ENCODE data around the gene GTPBP6.
A peak's percentile ranks its signal among the peaks of the same experiment; 100 is the strongest.
"Not testable (repeated sequence)": the region's sequence is repeated elsewhere in the genome, so short reads cannot be mapped to it uniquely, and the experiment has no call there.

GTPBP6 gene

DNA sequence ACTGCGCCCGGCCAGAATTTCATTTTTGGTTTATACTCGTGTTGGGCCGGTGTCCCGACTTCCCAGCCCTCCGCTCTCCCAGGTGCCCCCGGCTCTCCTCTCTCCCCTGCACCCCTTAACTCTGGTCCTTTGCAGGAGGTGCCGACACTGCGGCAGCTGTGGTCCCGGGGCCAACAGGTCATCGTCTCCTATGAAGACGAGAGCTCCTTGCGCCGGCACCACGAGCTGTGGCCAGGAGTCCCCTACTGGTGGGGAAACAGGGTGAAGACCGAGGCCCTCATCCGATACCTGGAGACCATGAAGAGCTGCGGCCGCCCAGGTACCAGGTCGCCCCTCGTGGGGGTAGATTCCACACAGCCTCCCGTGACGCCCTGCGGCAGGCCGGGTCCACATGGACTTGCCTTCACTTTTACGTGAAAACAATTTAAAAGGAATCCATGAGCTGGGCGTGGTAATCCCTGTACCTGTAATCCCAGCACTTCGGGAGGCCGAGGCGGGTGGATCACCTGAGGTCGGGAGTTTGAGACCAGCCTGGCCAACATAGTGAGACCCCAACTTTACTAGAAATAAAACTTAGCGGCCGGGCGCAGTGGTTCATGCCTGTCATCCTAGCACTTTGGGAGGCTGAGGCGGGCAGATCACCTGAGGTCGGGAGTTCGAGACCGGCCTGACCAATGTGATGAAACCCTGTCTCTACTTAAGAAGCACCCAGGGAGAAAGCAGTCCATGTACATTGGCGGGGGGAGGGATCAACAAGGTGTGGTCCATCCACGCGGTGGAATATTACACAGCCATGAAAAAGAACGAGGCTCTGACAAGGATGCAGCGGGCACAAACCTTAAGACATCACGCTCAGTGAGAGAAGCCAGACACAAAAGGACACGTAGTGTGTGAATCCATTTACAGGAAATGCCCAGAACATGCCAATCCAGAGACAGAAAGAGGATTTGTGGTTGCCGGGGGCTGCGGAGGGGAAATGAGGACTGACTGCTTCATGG, 25.4 kb downstream of the GTPBP6 start:
- DNase-seq (ENCODE audit: low read depth in 2 of 2, low spot score in 1 of 2), result no peak

DNA sequence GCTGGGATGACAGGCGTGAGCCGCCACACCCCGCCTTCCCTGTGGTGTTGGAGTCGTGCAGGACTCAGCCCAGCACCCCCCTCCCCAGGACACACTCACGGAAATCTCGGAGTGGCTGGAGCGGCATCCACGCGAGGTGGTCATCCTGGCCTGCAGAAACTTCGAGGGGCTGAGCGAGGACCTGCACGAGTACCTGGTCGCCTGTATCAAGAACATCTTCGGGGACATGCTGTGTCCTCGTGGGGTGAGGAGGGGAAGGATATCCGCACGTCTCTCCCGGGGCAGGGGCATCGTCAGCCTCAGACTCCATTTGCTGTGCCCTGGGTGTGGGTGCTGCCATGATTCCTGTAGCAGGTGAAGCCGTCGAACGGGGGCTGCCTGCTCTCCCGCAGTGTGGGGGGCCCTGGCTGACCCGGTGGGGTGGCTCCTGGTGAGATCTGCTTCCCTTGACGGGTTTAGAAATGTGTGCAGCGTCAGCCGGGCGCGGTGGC, 27.1 kb downstream of the GTPBP6 start:
- no peak for DNase-seq (ENCODE audit: low read depth in 2 of 2, low spot score in 1 of 2)

DNA sequence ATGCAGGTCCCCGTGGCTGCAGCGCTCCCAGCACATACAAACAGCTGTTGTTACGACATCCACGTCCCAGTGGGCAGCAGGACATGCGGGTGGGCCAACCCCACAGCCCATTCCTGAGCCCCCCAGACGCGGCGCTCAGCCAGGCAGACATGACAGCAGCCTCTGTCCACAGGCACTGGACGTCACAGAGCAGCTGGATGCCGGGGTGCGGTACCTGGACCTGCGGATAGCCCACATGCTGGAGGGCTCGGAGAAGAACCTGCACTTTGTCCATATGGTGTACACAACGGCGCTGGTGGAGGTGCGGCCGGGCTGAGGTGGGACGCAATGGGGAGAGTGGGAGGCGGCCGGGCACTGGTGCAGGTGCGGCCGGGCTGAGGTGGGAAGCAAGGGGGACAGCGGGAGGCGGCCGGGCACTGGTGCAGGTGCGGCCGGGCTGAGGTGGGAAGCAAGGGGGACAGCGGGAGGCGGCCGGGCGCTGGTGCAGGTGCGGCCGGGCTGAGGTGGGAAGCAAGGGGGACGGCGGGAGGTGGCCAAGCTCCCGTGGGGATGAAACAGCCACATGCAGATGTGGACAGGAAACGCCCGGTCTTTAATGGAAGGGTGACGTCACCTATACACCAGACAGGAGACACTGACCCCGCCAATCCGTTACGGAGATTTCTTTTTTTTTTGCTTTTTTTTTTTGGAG, 28.0 kb downstream of the GTPBP6 start:
- DNase-seq (ENCODE audit: low read depth in 2 of 2, low spot score in 1 of 2), result no peak

- DNase-seq (ENCODE audit: low read depth in 2 of 2, low spot score in 1 of 2), result no peak
These were observed 30.0 kb downstream of the GTPBP6 start for GRCh38 chrX:288561-288991.

DNA sequence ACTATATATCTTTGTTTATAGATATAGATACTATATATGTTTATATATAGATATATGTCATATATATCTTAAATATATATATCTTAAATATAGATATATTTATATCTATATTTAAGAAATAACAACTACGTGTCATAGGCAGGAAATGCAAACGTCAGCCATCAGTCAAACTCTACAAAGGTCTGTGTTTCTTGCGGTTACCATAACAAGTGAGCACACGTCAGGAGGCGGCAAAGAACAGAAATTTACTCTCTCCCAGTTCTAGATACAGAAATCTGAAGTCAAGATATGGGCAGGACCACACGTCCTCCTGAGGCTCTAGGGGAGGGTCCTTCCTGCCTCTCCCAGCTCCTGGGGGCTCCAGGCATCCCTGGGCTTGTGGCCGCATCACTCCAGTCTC, 30.9 kb downstream of the GTPBP6 start:
- DNase-seq (ENCODE audit: low read depth in 2 of 2, low spot score in 1 of 2), result no peak

- no peak for DNase-seq (ENCODE audit: low read depth in 2 of 2, low spot score in 1 of 2)
These were observed 33.4 kb downstream of the GTPBP6 start for GRCh38 chrX:285076-285677.

DNA sequence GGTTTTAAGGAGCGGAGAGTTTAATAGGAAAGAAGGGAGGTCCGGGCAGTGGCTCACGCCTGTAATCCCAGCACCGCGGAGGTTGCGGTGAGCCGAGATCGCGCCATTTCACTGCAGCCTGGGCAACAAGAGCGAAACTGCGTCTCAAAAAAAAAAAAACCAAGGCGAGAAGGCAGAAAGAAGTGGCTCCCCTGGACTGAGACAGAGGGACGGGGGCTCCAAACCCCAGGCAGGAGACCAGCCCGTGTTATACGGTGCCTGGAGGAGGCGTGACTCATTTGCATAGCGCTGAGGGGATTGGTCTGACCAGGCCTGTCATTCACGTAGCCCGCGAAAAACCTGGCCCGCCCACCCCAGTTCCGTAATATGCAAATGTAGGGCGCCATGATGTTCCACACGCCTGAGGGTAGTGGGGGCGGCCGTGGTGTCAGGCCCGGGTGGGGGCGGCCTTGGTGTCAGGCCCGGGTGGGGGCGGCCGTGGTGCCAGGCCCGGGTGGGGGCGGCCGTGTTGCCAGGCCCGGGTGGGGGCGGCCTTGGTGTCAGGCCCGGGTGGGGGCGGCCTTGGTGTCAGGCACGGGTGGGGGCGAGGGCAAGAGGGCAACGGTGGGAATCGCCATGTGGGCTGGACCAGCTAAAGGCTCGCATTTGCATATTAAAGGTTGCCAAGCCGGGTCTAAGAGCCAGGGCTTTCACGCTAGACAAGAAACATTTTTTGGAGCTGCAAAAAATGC, 35.3 kb downstream of the GTPBP6 start:
- DNase-seq (ENCODE audit: low read depth in 2 of 2, low spot score in 1 of 2), result peak; percentile 84 to 85

- not testable (repeated sequence) for DNase-seq (ENCODE audit: low read depth in 2 of 2, low spot score in 1 of 2)
These were observed 36.5 kb downstream of the GTPBP6 start for GRCh38 chrX:282000-282681.

DNA sequence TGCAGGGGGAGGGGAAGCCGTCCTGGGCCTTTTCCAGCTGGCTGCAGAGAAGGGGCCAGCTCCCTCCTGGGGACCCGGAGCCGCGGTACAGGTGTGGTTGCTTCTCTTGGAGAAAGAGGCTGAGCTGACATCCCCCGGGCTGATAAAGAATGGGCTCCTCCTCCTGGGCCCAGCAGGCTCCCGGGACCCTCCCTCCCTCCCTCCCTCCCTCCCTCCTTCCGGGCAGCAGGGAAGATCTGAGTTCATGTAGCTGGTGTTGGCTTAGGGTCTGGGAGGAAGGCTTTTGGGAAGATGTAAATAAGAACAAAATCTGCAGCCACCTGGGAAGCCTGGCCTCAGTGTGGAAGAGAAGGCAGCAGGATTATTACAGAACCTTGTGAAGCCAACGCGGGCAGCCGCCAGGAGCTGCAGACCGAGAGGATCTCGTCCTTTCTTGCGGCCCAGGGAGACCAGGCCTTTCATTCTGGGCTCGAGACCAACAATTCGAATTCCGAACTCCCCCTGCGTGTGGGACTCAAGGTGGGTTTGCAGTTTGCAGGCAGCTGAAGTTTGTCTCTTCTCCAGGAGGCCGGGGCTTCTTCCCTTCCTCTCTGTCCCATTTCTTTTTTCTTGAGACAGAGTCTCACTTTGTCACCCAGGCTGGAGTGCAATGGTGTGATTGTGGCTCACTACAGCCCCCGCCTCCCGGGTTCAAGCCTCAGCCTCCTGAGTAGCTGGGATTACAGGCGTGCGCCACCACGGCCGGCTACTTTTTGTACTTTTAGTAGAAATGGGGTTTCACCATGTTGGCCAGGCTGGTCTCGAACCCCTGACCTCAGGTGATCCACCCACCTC, 37.2 kb downstream of the GTPBP6 start, which contains the start of gene PLCXD1:
Gene PLCXD1 (plus strand): TSS at position 216 of the 834 bp plus-strand sequence. CDS start 2,807 bp downstream, outside the sequence.
- DNase-seq (ENCODE audit: low read depth in 2 of 2, low spot score in 1 of 2), result no peak

DNA sequence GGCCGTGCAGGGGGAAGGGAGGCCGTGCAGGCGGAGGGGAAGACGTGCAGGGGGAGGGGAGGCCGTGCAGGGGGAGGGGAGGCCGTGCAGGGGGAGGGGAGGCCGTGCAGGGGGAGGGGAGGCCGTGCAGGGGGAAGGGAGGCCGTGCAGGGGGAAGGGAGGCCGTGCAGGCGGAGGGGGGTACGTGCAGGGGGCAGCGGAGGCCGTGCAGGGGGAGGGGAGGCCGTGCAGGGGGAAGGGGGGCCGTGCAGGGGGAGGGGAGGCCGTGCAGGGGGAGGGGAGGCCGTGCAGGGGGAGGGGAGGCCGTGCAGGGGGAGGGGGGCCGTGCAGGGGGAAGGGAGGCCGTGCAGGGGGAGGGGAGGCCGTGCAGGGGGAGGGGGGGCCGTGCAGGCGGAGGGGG, 37.9 kb downstream of the GTPBP6 start:
- DNase-seq (ENCODE audit: low read depth in 2 of 2, low spot score in 1 of 2), result not testable (repeated sequence)

GRCh38 chrX:279757-280604, 38.6 kb downstream of the GTPBP6 start:
- not testable (repeated sequence) for DNase-seq (ENCODE audit: low read depth in 2 of 2, low spot score in 1 of 2)

DNA sequence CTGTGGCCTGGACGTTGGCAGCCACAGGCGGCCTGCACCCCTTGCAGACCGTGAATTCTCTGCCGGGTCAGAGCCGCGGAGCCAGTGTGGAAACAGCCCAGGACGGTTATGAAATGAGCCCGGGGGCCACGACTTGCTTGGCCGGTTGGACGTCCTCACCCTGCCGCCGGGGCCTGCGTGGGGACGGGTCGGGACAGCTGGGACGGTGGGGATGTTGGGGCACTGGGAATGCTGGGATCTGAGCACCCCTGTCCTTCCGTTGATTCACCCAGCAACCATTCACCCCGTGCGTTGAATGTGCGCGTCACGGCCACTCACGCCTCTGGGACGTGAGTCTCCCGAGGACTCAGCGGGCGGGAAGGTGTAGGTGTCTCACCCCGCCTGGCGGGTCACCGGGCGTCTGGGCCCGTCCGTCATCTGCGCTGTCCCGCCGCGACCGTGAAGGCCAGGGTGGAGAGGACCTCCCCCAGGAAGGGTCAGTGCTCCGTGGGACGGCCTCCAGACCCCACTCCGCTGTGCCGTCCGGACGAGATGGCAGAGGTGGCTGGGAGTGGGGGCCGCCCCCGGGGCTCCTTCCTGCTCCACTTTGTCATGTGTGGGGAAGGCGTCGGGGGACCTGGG, 41.9 kb downstream of the GTPBP6 start:
- DNase-seq (ENCODE audit: low read depth in 2 of 2, low spot score in 1 of 2), result no peak

- no peak for DNase-seq (ENCODE audit: low read depth in 2 of 2, low spot score in 1 of 2)
These were observed 42.5 kb downstream of the GTPBP6 start for GRCh38 chrX:275967-276580.

GRCh38 chrX:275476-275966, 43.1 kb downstream of the GTPBP6 start:
- DNase-seq (ENCODE audit: low read depth in 2 of 2, low spot score in 1 of 2), result no peak

DNA sequence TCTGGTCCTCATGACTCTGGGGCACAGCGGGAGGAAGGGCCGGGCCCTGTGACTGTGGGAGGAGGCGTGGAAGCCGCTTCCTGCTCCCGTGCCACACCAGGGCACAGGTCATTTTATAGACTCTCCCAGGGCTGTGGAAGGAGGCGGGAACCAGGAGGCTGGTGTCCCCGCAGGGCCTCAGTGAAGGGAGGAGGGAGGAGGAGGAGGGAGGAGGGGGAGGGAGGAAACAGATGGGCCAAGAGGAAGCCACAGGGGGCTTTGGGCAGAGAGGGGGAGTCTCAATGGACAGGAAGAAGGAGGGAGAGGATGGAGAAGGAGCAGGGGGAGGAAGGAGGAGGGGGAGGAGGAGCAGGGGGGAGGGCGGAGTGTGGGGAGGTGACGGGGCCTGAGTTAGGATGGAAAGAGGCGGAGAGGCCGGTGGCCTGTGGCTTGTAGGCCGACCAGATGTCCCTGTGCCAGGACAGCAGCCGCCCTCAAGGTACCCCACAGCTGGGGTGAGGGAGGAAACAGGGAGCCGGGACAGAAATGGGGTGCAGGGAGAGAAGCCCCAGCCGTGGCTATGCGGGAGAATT, 43.6 kb downstream of the GTPBP6 start:
- no peak for DNase-seq (ENCODE audit: low read depth in 2 of 2, low spot score in 1 of 2)

DNA sequence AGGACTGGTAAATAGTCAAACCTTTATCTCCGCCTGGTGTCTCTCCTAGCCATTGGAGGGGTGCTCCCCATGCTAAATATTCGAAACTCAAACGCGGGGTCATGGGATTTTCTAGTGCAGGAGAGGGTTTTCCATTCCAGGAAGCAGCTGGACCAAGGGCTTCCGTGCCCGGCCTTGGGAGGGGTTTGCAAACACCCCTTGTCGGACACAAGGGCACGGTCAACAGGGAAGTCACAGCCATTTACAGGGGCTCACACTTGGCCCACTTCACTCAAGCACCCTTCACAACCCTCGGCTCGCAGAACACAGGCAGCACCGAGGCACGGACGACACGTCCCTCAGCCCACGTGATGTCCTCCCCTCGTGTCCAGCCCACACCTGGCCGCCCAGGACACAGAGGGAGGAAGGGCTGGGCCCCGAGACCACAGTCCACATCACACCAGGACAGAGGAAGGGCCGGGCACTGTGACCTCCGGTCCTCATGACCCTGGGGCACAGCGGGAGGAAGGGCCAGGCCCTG, 47.7 kb downstream of the GTPBP6 start:
- no peak for DNase-seq (ENCODE audit: low read depth in 2 of 2, low spot score in 1 of 2)

DNA sequence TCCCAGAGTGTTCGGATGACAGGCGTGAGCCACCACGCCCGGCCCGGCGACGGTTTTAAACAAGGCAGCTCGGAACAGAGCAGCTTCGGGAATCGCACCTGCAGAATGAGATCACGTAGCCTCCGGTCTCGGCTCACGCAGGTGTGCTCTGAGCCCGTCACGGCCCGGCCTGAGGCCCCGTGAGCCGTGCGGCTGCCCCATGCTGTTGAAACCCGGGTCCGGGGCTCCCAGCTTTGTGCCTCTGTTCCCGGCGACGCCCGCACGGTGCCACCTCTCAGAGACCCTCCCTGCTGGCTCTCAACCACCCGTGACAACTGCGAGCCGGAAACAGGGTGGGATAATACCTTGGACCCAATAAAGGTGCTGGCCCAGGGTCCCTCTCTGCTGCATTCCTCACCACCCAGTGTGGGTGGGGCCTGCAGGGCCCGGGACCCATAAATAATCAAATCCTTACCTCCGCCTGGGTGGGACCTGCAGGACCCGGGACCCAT, 50.8 kb downstream of the GTPBP6 start:
- no peak for DNase-seq (ENCODE audit: low read depth in 2 of 2, low spot score in 1 of 2)

Measured in stimulated activated CD8-positive, alpha-beta memory T cell treated with anti-CD3 and anti-CD28 coated beads, Interleukin-4, amount 100 ng/mL, for 4 hours (primary cell).